ENCODE measurements around the gene SSX4. TPM values are rescaled to one million over a fixed set of nuclear protein-coding genes. Genes with fewer than 3 reads are reported as not detected.
"Not testable (repeated sequence)": the region's sequence is repeated elsewhere in the genome, so short reads cannot be mapped to it uniquely, and the experiment has no call there.

Gene SSX4
- total RNA-seq, 1 donor from 2014 or later, result not detected

DNA sequence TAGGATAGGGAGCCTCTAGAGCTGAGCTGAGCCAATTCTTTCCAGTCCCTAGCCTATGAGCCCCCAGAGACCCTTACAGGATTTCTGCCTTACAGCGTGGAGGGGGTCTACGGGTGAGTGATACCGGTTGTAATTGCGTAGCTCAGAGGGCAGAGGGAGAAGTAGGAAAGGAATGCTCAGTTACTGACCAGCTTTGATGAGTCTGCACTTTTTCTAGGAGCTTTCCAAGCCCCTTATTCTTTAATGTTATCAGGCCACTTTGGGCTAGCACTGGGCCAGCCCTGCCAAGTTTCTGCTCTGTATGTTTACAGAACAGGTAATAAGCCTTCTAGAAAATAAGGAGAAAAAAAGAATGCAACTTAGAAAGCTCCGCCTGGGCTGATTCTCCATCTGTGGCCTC, 46.3 kb downstream of the SSX4 start:
- not testable (repeated sequence) for H3K27me3 Mint-ChIP-seq (ENCODE audit: low read depth); DNase-seq (ENCODE audit: low spot score); H3K27ac Mint-ChIP-seq (ENCODE audit: unreplicated experiment); H3K9me3 Mint-ChIP-seq (ENCODE audit: low read depth); H3K36me3 Mint-ChIP-seq (ENCODE audit: low read depth); H3K4me1 Mint-ChIP-seq (ENCODE audit: low read depth); H3K4me3 Mint-ChIP-seq (ENCODE audit: unreplicated experiment)

DNA sequence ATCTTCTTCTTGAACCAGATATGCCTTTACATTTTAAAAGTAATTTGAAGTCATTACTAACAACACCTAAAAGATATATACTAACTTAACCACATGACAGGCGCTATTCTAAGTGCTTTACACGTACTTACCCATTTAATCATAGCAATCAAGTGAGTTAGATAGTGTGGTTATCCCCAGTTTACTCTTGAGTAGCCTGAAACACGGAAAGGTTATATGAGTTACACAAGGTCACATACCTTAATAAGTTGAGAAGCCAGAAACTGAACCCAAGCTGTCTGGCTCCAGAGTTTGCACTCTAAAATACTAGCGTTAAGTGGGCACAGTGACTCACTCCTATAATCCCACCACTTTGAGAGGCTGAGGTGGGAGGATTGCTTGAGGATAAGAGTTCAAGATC, 46.8 kb downstream of the SSX4 start:
- H3K9me3 Mint-ChIP-seq (ENCODE audit: low read depth), result peaks cover 14% of the 10 kb centered on the region
- H3K4me3 Mint-ChIP-seq (ENCODE audit: unreplicated experiment); H3K4me1 Mint-ChIP-seq (ENCODE audit: low read depth); DNase-seq (ENCODE audit: low spot score); H3K27me3 Mint-ChIP-seq (ENCODE audit: low read depth); H3K27ac Mint-ChIP-seq (ENCODE audit: unreplicated experiment); H3K36me3 Mint-ChIP-seq (ENCODE audit: low read depth): not testable (repeated sequence)

DNA sequence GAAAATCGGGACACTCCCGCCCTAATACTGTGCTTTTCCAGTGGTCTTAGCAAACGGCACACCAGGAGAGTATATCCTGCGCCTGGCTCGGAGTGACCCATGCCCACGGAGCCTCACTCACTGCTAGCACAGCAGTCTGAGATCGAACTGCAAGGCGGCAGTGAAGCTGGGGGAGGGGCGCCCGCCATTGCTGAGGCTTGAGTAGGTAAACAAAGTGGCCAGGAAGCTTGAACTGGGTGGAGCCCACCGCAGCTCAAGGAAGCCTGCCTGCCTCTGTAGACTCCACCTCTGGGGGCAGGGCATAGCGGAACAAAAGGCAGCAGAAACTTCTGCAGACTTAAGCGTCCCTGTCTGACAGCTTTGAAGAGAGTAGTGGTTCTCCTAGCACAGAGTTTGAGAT, 50.4 kb downstream of the SSX4 start:
- not testable (repeated sequence) for H3K4me1 Mint-ChIP-seq (ENCODE audit: low read depth); H3K36me3 Mint-ChIP-seq (ENCODE audit: low read depth); DNase-seq (ENCODE audit: low spot score); H3K27ac Mint-ChIP-seq (ENCODE audit: unreplicated experiment); H3K27me3 Mint-ChIP-seq (ENCODE audit: low read depth); H3K4me3 Mint-ChIP-seq (ENCODE audit: unreplicated experiment)
- peaks cover 26% of the 10 kb centered on the region for H3K9me3 Mint-ChIP-seq (ENCODE audit: low read depth)

Other genes with a start within 250 kb of the SSX4 start
- not detected in 3 replicates for gene SSX5, start 186.7 kb upstream of the SSX4 start, total RNA-seq
- not detected in 3 replicates for gene SSX1, start 128.1 kb upstream of the SSX4 start, total RNA-seq
- not detected in 3 replicates for gene SSX3, start 26.8 kb upstream of the SSX4 start, total RNA-seq
- not detected in 3 replicates for gene SSX4B, start 28.4 kb downstream of the SSX4 start, total RNA-seq
- gene SLC38A5, start 86.7 kb downstream of the SSX4 start, total RNA-seq, result 2.5 to 2.7 TPM (median 2.6 TPM) in 3 replicates
- gene FTSJ1, start 92.7 kb downstream of the SSX4 start, total RNA-seq, result 53.3 to 68.0 TPM (median 55.9 TPM) in 3 replicates
- 10.8 to 23.1 TPM (median 12.5 TPM) in 3 replicates for gene PORCN, start 125.5 kb downstream of the SSX4 start, total RNA-seq
- 35.2 to 44.4 TPM (median 39.1 TPM) in 3 replicates for gene EBP, start 138.3 kb downstream of the SSX4 start, total RNA-seq
- gene TBC1D25, start 156.2 kb downstream of the SSX4 start, total RNA-seq, result 15.7 to 18.9 TPM (median 18.8 TPM) in 3 replicates
- 224 to 303 TPM (median 283 TPM) in 3 replicates for gene RBM3, start 190.9 kb downstream of the SSX4 start, total RNA-seq
- gene WDR13, start 214.0 kb downstream of the SSX4 start, total RNA-seq, result 87.7 to 92.9 TPM (median 92.3 TPM) in 3 replicates

All from chondrocyte (in vitro differentiated cells).